Activated T-helper 2 cell treated with anti-CD3 and anti-CD28 coated beads, Interferon-gamma antibody, Interleukin-2, Interleukin-4, amounts not matched to agents 10 μg/mL and 5 μg/mL and 100 μg/mL, durations not matched to agents 14 hours and 24 hours and 36 hours (primary cell): ENCODE data around the gene TAOK3. TPM values are rescaled to one million over a fixed set of nuclear protein-coding genes. Genes with fewer than 3 reads are reported as not detected.

Experiments
- DNase-seq: peaks from one replicate; pipeline ENCODE4 v3.0.0; 2021; ENCODE audit warnings: low spot score
- H3K27ac Mint-ChIP-seq: one replicate; pipeline ENCODE4 v1.8.0; 2021; ENCODE audit warnings: mixed read lengths
- H3K27me3 Mint-ChIP-seq: one replicate; pipeline ENCODE4 v1.8.0; 2021; ENCODE audit warnings: low read depth, mixed read lengths
- H3K36me3 Mint-ChIP-seq: one replicate; pipeline ENCODE4 v1.8.0; 2021; ENCODE audit warnings: low read depth, mixed read lengths
- H3K4me1 Mint-ChIP-seq: one replicate; pipeline ENCODE4 v1.8.0; 2021; ENCODE audit warnings: low read depth, mixed read lengths
- H3K4me3 Mint-ChIP-seq: one replicate; pipeline ENCODE4 v1.8.0; 2021; ENCODE audit warnings: low read depth, mild to moderate bottlenecking, moderate library complexity, mixed read lengths
- H3K9me3 Mint-ChIP-seq: one replicate; pipeline ENCODE4 v1.8.0; 2021; ENCODE audit warnings: mixed read lengths
- intact Hi-C: fragments of 100-400 bp; cut with micrococcal nuclease; formaldehyde crosslinking; loops from one replicate; pipeline ENCODE4 v1.15.1; 2023
- total RNA-seq: library from RNA; stranded (reverse); gene quantifications from 2 replicates; pipeline ENCODE4 v1.2.3, GENCODE V29; 2022

The TAOK3 gene
- total RNA-seq, 1 donor from 2014 or later: 52.4 TPM

DNA sequence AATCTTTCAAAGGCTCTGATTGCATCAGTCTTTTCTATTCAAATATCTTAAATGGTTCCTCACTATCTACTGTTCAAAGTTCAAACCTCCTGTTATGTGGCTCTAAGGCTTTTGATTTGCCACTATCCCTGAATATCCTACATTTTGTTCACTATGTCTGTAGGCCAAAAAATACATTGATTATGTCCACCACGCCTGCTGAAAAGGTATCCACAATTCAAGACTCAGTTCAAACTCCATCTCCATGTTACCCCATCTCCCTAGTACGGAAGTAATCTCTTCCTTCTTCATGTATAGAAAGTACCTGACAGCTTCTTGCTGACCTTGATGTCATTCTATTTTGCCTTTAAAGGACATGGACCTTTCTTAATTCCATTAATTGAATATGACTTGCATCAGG is 24.8 kb downstream of the TAOK3 start:
- DNase-seq: no peak
- peaks cover 15% of the 10 kb centered on the region for H3K4me1 Mint-ChIP-seq
- intact Hi-C loops: no loop called here
- no peaks in the 10 kb centered on the region for H3K27me3 Mint-ChIP-seq
- H3K27ac Mint-ChIP-seq: no peak overlapping the region
- H3K4me3 Mint-ChIP-seq: no peak overlapping the region
- H3K36me3 Mint-ChIP-seq: peaks cover 1% of the 10 kb centered on the region
- no peaks in the 10 kb centered on the region for H3K9me3 Mint-ChIP-seq

DNA sequence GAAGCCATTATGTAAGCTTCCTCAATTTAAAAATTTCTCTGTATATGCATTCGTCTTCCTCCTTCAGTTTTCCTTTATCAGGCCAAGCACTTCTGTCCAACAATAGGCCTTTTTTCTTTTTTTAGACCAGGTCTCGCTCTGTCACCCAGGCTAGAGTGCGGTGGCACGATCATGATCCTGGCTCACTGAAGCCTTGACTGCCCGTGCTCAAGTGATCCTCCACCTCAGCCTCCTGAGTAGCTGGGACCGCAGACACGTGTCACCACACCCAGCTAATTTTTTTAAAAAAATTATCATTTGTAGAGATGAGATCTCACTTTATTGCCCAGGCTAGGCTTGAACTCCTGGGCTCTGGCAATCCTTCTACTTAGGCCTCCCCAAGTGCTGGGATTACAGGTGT is 25.8 kb downstream of the TAOK3 start:
- H3K9me3 Mint-ChIP-seq: no peaks in the 10 kb centered on the region
- H3K27ac Mint-ChIP-seq: no peak overlapping the region
- intact Hi-C loops: no loop called here
- no peaks in the 10 kb centered on the region for H3K27me3 Mint-ChIP-seq
- no peak overlapping the region for H3K4me3 Mint-ChIP-seq
- H3K36me3 Mint-ChIP-seq: no peaks in the 10 kb centered on the region
- DNase-seq: no peak
- peaks cover 15% of the 10 kb centered on the region for H3K4me1 Mint-ChIP-seq

DNA sequence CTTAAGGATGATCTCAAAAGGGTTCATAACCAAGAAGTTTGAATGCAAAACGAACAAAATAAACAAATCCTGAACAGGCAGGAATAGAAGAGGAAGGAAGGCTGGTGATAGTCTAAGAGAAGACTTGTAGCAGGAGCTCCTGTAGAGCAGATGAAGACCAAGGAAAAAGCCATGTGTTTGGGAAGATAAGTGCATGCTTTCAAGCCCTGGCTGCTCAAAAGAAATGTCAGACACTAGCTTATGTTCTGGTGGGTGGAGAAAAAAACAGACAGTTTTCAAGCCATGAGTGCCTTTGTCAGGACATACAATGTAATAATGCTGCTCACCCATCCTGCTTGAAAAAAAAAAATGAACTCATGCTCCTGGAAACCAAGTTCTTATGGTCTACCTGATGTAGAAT is 27.4 kb downstream of the TAOK3 start:
- Mint-ChIP-seq H3K27me3 (no peaks in the 10 kb centered on the region), H3K4me1 (peaks cover 15% of the 10 kb centered on the region), H3K4me3 (no peak overlapping the region), H3K27ac (no peak overlapping the region), H3K9me3 (no peaks in the 10 kb centered on the region), H3K36me3 (no peaks in the 10 kb centered on the region)
- intact Hi-C loops: no loop called here
- DNase-seq: no peak

DNA sequence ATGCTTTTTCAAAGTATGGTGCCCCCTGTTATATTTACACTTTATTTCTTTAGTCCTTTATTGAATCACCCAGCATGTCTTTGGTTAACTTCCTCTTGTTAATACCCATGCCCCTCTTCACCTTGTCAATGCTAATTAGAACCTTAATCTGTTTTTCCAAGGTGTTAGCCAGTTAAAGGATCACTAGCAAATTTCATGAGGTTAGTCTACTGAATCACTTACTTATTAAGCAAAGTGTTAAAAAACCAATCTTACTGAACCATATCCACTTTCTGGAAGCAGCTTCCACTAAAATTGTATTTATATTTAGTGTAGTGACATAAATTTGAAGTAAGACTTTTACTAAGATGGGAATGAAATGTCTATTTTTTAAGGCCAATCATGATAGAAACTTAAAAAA is 27.9 kb downstream of the TAOK3 start:
- peaks cover 14% of the 10 kb centered on the region for H3K4me1 Mint-ChIP-seq
- intact Hi-C loops: no loop called here
- H3K36me3 Mint-ChIP-seq: no peaks in the 10 kb centered on the region

DNA sequence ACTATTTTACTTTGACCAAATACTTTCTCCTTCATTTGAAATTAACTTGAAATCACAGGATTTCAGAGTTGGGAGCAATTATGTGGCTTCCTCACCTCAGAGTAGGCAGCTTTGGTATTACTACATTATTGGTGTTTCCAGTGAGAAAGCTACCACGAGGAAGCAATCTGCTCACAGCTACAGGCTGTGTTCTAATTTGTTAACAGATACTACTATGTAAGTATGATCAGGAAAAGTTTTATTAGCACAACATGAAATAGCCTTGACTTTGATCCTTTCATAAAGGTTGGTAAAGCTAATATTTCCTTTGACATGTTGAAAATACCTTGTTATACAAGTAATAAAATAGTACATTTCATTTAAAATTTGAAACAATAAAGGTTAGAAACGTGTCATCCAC is 30.6 kb downstream of the TAOK3 start:
- Mint-ChIP-seq H3K27ac (no peak overlapping the region), H3K36me3 (peaks cover 4% of the 10 kb centered on the region), H3K4me3 (no peak overlapping the region), H3K27me3 (no peaks in the 10 kb centered on the region), H3K4me1 (peaks cover 15% of the 10 kb centered on the region), H3K9me3 (no peaks in the 10 kb centered on the region)
- DNase-seq: no peak
- intact Hi-C loops: no loop called here

More for the DNA sequence above, 27.9 kb downstream of the TAOK3 start:
- DNase-seq: no peak
- Mint-ChIP-seq H3K9me3 (no peaks in the 10 kb centered on the region), H3K4me3 (no peak overlapping the region), H3K27ac (no peak overlapping the region), H3K27me3 (no peaks in the 10 kb centered on the region)

DNA sequence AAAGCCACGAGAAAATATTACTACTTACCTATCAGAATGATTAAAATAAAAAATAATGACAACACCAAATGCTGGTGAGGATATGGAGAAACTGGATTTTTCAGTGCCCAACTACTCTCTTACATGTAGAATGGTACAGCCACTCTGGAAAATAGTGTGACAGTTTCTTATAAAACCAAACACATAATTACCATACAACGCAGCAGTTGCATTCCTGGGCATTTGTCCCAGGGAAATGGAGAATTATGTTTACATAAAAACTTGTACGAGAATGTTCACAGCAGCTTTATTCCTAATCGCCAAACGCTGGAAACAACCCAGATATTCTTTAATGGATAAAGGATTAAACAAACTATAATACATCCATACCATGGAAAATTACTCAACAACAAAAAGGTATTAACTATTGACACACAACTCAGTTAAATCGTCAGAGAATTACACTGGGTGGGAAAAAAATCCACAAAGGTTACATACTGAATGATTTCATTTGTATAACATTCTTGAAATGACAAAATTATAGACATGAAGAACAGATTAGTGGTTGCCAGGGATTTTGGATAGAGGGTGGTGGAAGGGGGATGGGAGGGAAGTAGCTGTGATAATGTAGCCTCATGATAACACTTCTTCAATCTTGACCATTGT is 35.4 kb downstream of the TAOK3 start:
- Mint-ChIP-seq H3K36me3 (peaks cover 22% of the 10 kb centered on the region), H3K4me1 (peaks cover 21% of the 10 kb centered on the region)
- intact Hi-C loops: no loop called here

DNA sequence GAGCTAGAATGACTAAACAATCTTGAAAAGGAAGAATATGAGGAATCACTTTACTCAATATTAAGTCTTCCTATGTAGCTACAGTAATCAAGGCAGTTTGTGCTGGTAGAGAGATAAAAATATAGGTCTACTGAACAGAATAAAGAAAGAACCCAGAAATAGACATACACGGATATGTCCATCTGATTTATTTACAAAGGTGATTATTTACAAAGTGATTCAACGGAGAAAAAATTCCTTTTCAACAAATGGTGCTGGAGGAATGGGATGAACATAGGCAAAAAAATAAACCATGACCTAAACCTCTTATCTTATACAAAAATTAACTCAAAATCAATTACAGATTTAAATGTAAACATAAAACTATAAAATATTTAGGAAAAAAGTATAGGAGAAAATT is 36.6 kb downstream of the TAOK3 start:
- intact Hi-C loops: no loop called here
- Mint-ChIP-seq H3K27me3 (no peaks in the 10 kb centered on the region), H3K27ac (no peak overlapping the region), H3K4me1 (peaks cover 23% of the 10 kb centered on the region), H3K9me3 (no peaks in the 10 kb centered on the region), H3K4me3 (no peak overlapping the region), H3K36me3 (peaks cover 22% of the 10 kb centered on the region)
- DNase-seq: no peak

More for the DNA sequence above, 35.4 kb downstream of the TAOK3 start:
- H3K9me3 Mint-ChIP-seq: no peaks in the 10 kb centered on the region
- no peak for DNase-seq
- no peak overlapping the region for H3K27ac Mint-ChIP-seq
- no peak overlapping the region for H3K4me3 Mint-ChIP-seq
- no peaks in the 10 kb centered on the region for H3K27me3 Mint-ChIP-seq

DNA sequence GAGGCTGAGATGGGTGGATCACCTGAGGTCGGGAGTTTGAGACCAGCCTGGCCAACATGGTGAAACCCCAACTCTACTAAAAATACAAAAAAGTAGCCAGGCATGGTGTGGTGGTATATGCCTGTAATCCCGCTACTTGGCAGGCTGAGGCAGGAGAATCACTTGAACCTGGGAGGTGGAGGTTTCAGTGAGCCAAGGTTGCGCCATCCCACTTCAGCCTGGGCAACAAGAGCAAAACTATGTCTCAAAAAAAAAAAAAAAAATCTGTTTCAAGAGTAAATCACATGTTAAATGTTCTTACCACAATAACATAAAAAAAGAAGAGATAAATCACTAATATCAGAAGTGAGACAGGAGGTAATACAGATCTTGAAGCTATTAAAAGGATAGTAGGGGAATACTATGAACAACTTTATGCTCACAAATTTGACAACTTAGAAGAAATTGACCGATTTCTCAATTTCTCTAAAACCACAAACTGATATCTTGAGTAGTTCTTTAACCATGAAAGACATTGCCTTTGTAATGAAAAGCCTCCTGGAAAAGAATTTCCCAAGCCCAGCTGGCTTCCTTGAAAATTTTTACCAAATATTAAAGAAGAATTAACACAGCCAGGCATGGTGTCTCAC is 37.7 kb downstream of the TAOK3 start:
- peaks cover 26% of the 10 kb centered on the region for H3K4me1 Mint-ChIP-seq
- no peaks in the 10 kb centered on the region for H3K27me3 Mint-ChIP-seq
- no peak overlapping the region for H3K27ac Mint-ChIP-seq
- no peaks in the 10 kb centered on the region for H3K9me3 Mint-ChIP-seq
- no peak for DNase-seq
- intact Hi-C loops: no loop called here
- H3K4me3 Mint-ChIP-seq: no peak overlapping the region
- H3K36me3 Mint-ChIP-seq: peaks cover 28% of the 10 kb centered on the region

DNA sequence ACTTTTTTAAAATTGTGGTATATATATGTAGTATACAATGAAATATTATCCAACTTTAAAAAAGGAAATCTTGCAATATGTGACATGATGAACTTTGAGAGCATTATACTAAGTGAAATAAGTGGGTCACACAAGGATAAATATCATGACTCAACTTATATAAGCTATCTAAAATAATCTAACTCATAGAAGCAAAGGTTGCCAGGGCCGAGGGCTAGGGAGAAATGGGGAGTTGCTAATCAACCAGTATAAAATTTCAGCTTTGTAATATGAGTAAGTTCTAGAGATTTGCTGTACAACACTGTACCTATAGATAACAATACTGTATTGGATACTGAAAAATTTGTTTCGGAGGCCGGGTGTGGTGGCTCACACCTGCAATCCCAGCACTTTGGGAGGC is 38.5 kb downstream of the TAOK3 start:
- Mint-ChIP-seq H3K4me3 (no peak overlapping the region), H3K4me1 (peaks cover 30% of the 10 kb centered on the region), H3K9me3 (no peaks in the 10 kb centered on the region), H3K36me3 (peaks cover 28% of the 10 kb centered on the region), H3K27me3 (no peaks in the 10 kb centered on the region), H3K27ac (no peak overlapping the region)
- intact Hi-C loops: no loop called here
- no peak for DNase-seq

DNA sequence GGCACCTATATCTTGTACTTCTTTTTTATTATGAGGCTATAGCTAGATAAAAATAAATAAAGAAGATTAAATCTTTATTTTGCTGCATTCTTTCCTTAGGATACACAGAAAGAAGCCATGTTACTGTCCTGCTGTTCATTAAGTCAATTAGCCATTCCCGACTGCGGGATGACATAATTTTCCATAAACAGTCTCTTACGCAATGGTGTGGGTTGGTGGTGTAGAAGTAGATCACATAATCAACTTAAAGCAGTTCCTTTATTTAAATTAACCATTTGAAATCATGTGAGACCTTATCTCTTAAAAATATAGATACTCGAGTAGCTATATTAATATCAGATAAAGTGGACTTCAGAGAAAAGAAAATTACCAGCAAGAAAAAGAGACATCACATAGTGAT is 40.2 kb downstream of the TAOK3 start:
- Mint-ChIP-seq H3K27me3 (no peaks in the 10 kb centered on the region), H3K9me3 (no peaks in the 10 kb centered on the region), H3K36me3 (peaks cover 24% of the 10 kb centered on the region), H3K4me3 (no peak overlapping the region), H3K27ac (no peak overlapping the region), H3K4me1 (peaks cover 26% of the 10 kb centered on the region)
- intact Hi-C loops: no loop called here
- DNase-seq: no peak

DNA sequence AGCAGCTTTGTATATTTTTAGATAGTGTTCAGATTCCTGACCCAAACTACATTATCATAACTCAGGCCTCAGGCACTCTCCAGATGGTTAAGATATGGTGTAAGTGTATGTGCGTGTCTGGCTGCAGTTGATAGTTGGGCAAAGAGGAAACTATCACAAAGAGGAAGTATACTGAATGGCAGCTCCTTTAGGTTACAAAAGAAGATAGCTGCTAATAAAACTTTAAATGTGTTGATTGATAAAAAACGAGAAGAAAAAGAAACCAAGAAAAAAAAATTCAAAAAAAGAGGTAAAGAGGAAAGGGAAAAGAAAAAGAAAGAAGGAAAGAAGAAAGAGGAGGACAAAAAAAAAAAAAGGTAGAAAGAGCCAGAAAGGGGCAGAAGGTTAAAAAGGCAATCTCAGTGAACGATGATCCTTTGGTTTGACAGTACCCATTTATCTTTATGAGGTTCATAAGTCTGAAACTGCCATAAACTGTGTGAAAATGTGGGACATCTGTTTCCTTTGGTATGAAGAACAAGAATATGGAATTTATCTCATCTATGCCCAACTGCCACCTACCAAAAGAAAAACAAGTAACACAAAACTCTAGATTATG is 42.2 kb downstream of the TAOK3 start:
- intact Hi-C loops: no loop called here
- H3K36me3 Mint-ChIP-seq: peaks cover 29% of the 10 kb centered on the region
- H3K27ac Mint-ChIP-seq: peak overlapping the region; percentile 18
- no peak for DNase-seq
- no peaks in the 10 kb centered on the region for H3K9me3 Mint-ChIP-seq
- no peak overlapping the region for H3K4me3 Mint-ChIP-seq
- no peaks in the 10 kb centered on the region for H3K27me3 Mint-ChIP-seq
- H3K4me1 Mint-ChIP-seq: peaks cover 28% of the 10 kb centered on the region

DNA sequence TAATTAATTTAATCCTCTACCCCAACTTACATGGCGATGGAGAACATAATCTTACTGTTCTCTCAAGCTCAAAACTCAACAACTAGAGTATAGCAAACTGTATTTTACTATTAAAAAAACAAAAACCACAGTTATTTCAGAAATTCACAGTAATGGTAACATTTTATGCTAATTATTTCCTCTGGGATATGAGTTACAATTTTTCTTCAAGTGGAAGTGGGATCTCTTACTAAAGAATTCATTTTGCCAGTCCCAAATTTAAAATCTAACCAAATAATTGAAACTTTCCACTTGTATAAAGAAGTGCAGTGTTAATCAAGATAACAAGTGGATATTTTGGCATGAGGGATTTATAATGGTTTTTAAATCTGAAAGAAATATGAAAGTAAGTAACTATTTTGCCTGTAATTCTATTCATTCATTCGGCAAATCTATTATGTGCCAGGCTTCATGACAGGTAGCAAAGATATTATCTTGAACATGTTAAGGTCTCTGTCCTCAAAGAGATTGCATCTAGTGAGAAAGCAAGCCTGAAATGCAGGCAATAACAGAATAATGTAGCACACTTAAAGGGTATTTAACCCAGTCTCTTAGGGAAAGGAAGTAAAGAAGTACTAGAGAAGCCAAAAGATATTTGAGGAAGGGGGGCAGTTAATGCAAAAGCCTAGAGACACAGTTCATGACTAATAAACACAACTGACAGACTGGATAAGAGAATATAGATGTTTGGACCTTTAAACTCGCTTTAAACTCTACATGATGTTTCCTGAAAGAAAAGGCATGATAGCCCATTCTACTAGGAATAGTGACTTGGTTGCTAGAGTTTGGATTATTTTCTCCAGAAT is 44.0 kb downstream of the TAOK3 start:
- H3K27me3 Mint-ChIP-seq: no peaks in the 10 kb centered on the region

DNA sequence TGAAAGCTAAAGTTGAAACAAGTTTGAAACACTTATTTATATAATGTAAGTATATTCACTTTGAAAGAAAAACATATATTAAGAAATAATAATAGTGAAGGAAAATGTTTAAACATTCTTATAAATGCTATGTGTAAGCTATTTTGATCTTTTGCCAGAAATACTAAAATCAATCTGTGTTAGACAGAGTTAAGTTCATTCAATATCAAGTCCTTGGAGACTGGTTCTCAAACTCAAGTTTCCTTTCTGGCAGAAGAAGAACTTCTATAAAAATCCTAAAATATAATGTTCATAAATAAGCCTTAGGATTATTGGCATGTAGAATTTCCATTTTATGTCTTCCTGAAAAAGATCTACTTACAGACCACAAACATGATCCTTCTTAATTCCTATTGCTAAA is 45.3 kb downstream of the TAOK3 start:
- DNase-seq: no peak
- H3K9me3 Mint-ChIP-seq: no peaks in the 10 kb centered on the region
- no peak overlapping the region for H3K27ac Mint-ChIP-seq
- H3K36me3 Mint-ChIP-seq: peaks cover 22% of the 10 kb centered on the region
- H3K4me1 Mint-ChIP-seq: peaks cover 19% of the 10 kb centered on the region
- intact Hi-C loops: no loop called here
- no peaks in the 10 kb centered on the region for H3K27me3 Mint-ChIP-seq
- no peak overlapping the region for H3K4me3 Mint-ChIP-seq

More for the DNA sequence above, 44.0 kb downstream of the TAOK3 start:
- peaks cover 28% of the 10 kb centered on the region for H3K4me1 Mint-ChIP-seq
- no peak for DNase-seq
- H3K36me3 Mint-ChIP-seq: peaks cover 31% of the 10 kb centered on the region
- H3K27ac Mint-ChIP-seq: no peak overlapping the region
- no peak overlapping the region for H3K4me3 Mint-ChIP-seq
- no peaks in the 10 kb centered on the region for H3K9me3 Mint-ChIP-seq
- intact Hi-C loops: no loop called here
